ENCODE data around the gene ENO4. TPM values are rescaled to one million over a fixed set of nuclear protein-coding genes. Genes with fewer than 3 reads are reported as not detected.

The ENO4 gene
- total and polyA plus RNA-seq, 12 donors, result 0.11 to 0.19 (median 0.13) TPM; not detected in 9

DNA sequence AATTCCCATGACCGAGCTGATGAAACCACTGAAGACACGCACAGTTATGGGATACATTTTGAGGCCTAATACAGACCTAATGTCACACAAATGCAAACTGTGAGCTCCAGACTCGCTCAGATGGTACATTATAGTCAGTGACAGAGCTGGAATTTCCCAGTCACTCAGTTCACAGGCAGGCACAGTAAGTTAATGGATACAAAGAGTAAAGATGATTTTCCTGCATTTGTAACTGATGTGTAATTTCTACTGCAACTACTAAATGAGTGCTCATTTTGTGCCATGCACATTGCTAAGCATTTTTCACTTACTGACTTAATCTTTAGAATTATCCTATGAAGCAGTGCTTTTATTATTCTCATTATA, 56.5 kb downstream of the ENO4 start:
- no peak overlapping the region for H3K27ac ChIP-seq
- DNase-seq, result no peak
- TF ChIP-seq, protein P1, sequence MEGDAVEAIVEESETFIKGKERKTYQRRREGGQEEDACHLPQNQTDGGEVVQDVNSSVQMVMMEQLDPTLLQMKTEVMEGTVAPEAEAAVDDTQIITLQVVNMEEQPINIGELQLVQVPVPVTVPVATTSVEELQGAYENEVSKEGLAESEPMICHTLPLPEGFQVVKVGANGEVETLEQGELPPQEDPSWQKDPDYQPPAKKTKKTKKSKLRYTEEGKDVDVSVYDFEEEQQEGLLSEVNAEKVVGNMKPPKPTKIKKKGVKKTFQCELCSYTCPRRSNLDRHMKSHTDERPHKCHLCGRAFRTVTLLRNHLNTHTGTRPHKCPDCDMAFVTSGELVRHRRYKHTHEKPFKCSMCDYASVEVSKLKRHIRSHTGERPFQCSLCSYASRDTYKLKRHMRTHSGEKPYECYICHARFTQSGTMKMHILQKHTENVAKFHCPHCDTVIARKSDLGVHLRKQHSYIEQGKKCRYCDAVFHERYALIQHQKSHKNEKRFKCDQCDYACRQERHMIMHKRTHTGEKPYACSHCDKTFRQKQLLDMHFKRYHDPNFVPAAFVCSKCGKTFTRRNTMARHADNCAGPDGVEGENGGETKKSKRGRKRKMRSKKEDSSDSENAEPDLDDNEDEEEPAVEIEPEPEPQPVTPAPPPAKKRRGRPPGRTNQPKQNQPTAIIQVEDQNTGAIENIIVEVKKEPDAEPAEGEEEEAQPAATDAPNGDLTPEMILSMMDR (IDR thresholded peaks at IDR 0.05), result no peak
- H3K27me3 ChIP-seq, result no peaks in the 10 kb centered on the region
- H3K4me3 ChIP-seq, result no peak overlapping the region
- H3K36me3 ChIP-seq, result peaks cover 0 to 9% (median 0%) of the 10 kb centered on the region in 9 donors
- no peak for ATAC-seq
- no peaks in the 10 kb centered on the region for H3K9me3 ChIP-seq
- 95 to 96% methylated on average over 3 of the region's 3 CpGs for WGBS, 2 donors
- intact Hi-C loops (cut with DNase I), result no loop called here
- H3K4me1 ChIP-seq, result no peaks in the 10 kb centered on the region

DNA sequence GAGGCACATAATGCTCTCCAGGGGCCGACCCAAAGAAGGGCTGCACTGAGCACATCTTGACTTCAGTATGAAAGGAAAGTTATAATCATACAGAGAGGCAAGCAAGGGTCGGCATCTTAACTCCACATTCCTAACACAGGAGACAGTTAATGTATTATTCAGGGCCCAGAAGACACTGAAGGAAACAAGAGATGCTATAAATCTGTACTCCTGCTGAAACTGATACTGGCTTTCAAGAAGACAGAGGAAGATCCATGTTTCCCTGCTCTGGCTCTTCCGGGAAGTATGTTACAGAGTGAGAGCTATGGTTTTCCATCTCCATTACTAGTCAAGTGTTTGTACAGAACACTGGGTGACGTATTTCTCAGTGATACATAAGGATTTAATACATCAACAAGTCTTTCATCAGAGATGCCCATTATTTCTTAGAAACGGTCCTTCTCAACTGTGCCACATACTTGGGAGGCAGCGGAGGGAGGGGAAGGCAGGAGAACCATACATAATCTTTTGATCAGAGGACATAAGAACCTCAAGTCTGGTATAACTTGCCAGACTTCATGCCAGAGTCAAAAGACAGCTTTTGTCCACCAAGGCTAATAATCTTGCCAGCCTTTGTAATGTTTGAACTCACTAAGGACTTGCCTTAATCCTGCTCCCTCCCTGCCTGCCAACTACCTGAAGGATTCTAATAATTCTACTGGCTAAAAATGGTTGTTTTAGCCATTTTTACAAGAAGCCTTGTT, 58.1 kb downstream of the ENO4 start:
- Histone ChIP-seq H3K27me3 (no peaks in the 10 kb centered on the region), H3K27ac (no peak overlapping the region), H3K4me1 (peaks cover 0 to 4% (median 0%) of the 10 kb centered on the region in 9 donors), H3K4me3 (no peak overlapping the region), H3K9me3 (no peaks in the 10 kb centered on the region), H3K36me3 (peaks cover 0 to 9% (median 0%) of the 10 kb centered on the region in 9 donors)
- DNase-seq (no peak), ATAC-seq (no peak)
- TF ChIP-seq, protein P1 (IDR thresholded peaks at IDR 0.05), result no peak
- 81 to 85% methylated on average over 6 of the region's 6 CpGs for WGBS, 2 donors
- intact Hi-C loops (cut with DNase I), result no loop called here

DNA sequence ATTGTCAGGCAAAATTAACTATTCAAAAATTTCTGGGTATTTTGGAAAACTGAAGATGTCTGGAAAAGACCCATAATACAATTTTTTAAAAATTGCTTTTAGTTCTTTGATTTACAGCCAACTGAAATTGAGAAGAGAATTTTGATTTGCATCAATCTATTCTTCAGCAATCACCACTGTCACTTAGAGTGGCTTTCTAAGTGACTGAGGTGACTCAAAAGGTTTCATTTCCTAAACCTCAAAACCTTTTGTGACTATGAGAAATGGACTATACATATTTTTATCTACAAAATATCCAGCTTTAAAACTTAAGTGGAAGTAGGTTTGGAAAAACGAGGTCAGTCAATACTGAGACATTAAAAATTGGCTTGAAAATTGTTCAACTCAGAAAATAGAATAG, 60.0 kb downstream of the ENO4 start:
- 63 to 64% methylated on average over 1 of the region's 1 CpG for WGBS, 2 donors
- DNase-seq (no peak), ATAC-seq (no peak)
- intact Hi-C loops (cut with DNase I), result no loop called here
- Histone ChIP-seq H3K27ac (no peak overlapping the region), H3K4me1 (peaks cover 0 to 4% (median 0%) of the 10 kb centered on the region in 9 donors), H3K9me3 (no peaks in the 10 kb centered on the region), H3K36me3 (peaks cover 0 to 9% (median 0%) of the 10 kb centered on the region in 9 donors), H3K4me3 (no peak overlapping the region), H3K27me3 (no peaks in the 10 kb centered on the region)
- TF ChIP-seq, protein P1 (IDR thresholded peaks at IDR 0.05), result no peak

DNA sequence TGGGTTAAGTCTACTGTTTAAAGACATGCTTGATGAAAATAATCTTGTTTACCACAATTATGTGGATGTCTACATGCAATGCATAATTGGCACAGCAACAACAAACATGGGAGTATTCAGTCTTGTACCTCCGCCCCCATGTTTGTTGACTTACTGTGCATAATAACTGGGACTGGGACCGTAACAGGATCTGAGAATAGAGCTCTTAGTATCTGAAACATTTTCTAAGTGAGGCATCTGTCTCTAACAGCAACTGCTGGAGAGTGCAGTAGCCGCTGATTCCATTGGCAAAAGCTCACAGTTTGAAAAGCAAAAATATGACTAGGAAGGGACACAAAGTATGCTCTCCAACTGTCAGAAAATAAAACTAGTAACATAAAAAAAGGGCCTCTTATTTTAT, 61.6 kb downstream of the ENO4 start:
- no peak overlapping the region for H3K4me3 ChIP-seq
- intact Hi-C loops (cut with DNase I), result no loop called here
- H3K36me3 ChIP-seq, result peaks cover 0 to 8% (median 0%) of the 10 kb centered on the region in 9 donors
- DNase-seq (no peak), ATAC-seq (no peak)
- no peak overlapping the region for H3K27ac ChIP-seq
- H3K27me3 ChIP-seq, result no peaks in the 10 kb centered on the region
- no peaks in the 10 kb centered on the region for H3K9me3 ChIP-seq
- TF ChIP-seq, protein P1 (IDR thresholded peaks at IDR 0.05), result no peak
- H3K4me1 ChIP-seq, result peaks cover 0 to 4% (median 0%) of the 10 kb centered on the region in 9 donors
- 84 to 88% methylated on average over 3 of the region's 3 CpGs for WGBS, 2 donors

Data from heart right ventricle (tissue), 16 donors.